ENCODE data around the gene PRRG4.
"Not testable (repeated sequence)": the region's sequence is repeated elsewhere in the genome, so short reads cannot be mapped to it uniquely, and the experiment has no call there.

The PRRG4 gene

GRCh38 chr11:32831221-32831620 is 1.5 kb downstream of the PRRG4 start:
- no peak for DNase-seq

GRCh38 chr11:32833921-32834320 is 4.2 kb downstream of the PRRG4 start:
- DNase-seq, result no peak

- DNase-seq, result no peak
Observed at GRCh38 chr11:32836946-32837345, 7.2 kb downstream of the PRRG4 start.

- no peak for DNase-seq
Observed at GRCh38 chr11:32838505-32839274, 9.0 kb downstream of the PRRG4 start.

- DNase-seq, result no peak
Observed at GRCh38 chr11:32839308-32839707, 9.6 kb downstream of the PRRG4 start.

GRCh38 chr11:32840587-32840986 is 10.9 kb downstream of the PRRG4 start:
- DNase-seq, result no peak

GRCh38 chr11:32843544-32843943 is 13.8 kb downstream of the PRRG4 start:
- no peak for DNase-seq

GRCh38 chr11:32847511-32847910 is 17.8 kb downstream of the PRRG4 start:
- DNase-seq, result no peak

- DNase-seq, result no peak
Observed at GRCh38 chr11:32849761-32850160, 20.0 kb downstream of the PRRG4 start.

- no peak for DNase-seq
Observed at GRCh38 chr11:32851251-32851650, 21.5 kb downstream of the PRRG4 start.

- DNase-seq, result no peak
Observed at GRCh38 chr11:32852207-32852606, 22.5 kb downstream of the PRRG4 start.

- no peak for DNase-seq
Observed at GRCh38 chr11:32855601-32856000, 25.9 kb downstream of the PRRG4 start.

GRCh38 chr11:32858731-32859130 is 29.0 kb downstream of the PRRG4 start:
- DNase-seq, result no peak

- no peak for DNase-seq
Observed at GRCh38 chr11:32861850-32862577, 32.3 kb downstream of the PRRG4 start.

GRCh38 chr11:32864555-32864954 is 34.8 kb downstream of the PRRG4 start:
- no peak for DNase-seq

- DNase-seq, result not testable (repeated sequence)
Observed at GRCh38 chr11:32868752-32869151, 39.0 kb downstream of the PRRG4 start.

GRCh38 chr11:32870676-32871075 is 40.9 kb downstream of the PRRG4 start:
- no peak for DNase-seq

- DNase-seq, result no peak
Observed at GRCh38 chr11:32874132-32874531, 44.4 kb downstream of the PRRG4 start.

GRCh38 chr11:32881286-32881685 is 51.6 kb downstream of the PRRG4 start:
- DNase-seq, result no peak

- no peak for DNase-seq
Observed at GRCh38 chr11:32883421-32883820, 53.7 kb downstream of the PRRG4 start.

- DNase-seq, result no peak
Observed at GRCh38 chr11:32884023-32884422, 54.3 kb downstream of the PRRG4 start.

GRCh38 chr11:32884770-32885384 is 55.1 kb downstream of the PRRG4 start:
- DNase-seq, result no peak

- DNase-seq, result no peak
Observed at GRCh38 chr11:32885556-32885955, 55.8 kb downstream of the PRRG4 start.

GRCh38 chr11:32886180-32886579 is 56.5 kb downstream of the PRRG4 start:
- no peak for DNase-seq
